Lung (tissue), 12 donors: Measurements from ENCODE around the gene GCNT1. TPM values are rescaled to one million over a fixed set of nuclear protein-coding genes. Genes with fewer than 3 reads are reported as not detected.

Source experiments
- ATAC-seq: fragments of 200-7000 bp; cut with Tn5 transposase; one replicate; pipeline ENCODE4 v1.9.1; 2020; ENCODE audit warnings: moderate number of reproducible peaks; ENCODE audit not compliant: insufficient read depth, low FRiP score
- DNase-seq, 3 donors: peaks; one replicate each; pipeline ENCODE4 v3.0.0-alpha.2; 2013 to 2017
- H3K27ac ChIP-seq, 2 donors: one replicate each; pipeline ENCODE4 v1.5.1; 2013; ENCODE audit warnings: mild to moderate bottlenecking in 2 of 2, moderate library complexity in 2 of 2, control low read depth in 1 of 2, inconsistent platforms in 1 of 2, low read depth in 1 of 2, low read length in 1 of 2
- H3K27me3 ChIP-seq, 3 donors: one replicate each; pipeline ENCODE4 v1.5.1; 2013; ENCODE audit warnings: low read length in 2 of 3; ENCODE audit not compliant: control insufficient read depth in 3 of 3, insufficient read depth in 3 of 3
- H3K36me3 ChIP-seq, 4 donors: one replicate each; pipeline ENCODE4 v1.5.1; 2013; ENCODE audit warnings: low read length in 4 of 4, mild to moderate bottlenecking in 1 of 4, moderate library complexity in 1 of 4; ENCODE audit not compliant: control insufficient read depth in 4 of 4, insufficient read depth in 4 of 4
- H3K4me1 ChIP-seq, 5 donors: one replicate each; pipeline ENCODE4 v1.5.1; 2013; ENCODE audit warnings: low read length in 5 of 5, mild to moderate bottlenecking in 2 of 5, moderate library complexity in 1 of 5; ENCODE audit not compliant: control insufficient read depth in 5 of 5, insufficient read depth in 5 of 5
- H3K4me3 ChIP-seq: one replicate; pipeline ENCODE4 v1.5.1; 2013; ENCODE audit warnings: mild to moderate bottlenecking, control low read depth, moderate library complexity
- H3K9ac ChIP-seq, 2 donors: one replicate each; pipeline ENCODE4 v1.5.1; 2013; ENCODE audit warnings: low read length in 2 of 2, control low read depth in 1 of 2; ENCODE audit not compliant: insufficient read depth in 1 of 2
- H3K9me3 ChIP-seq, 4 donors: one replicate each; pipeline ENCODE4 v1.5.1; 2013; ENCODE audit warnings: low read length in 3 of 4, mild to moderate bottlenecking in 1 of 4, moderate library complexity in 1 of 4; ENCODE audit not compliant: control insufficient read depth in 4 of 4, insufficient read depth in 3 of 4
- CTCF ChIP-seq: IDR thresholded peaks from 2 replicates; pipeline ENCODE4 v1.5.1; 2012; ENCODE audit warnings: mild to moderate bottlenecking; ENCODE audit errors: control extremely low read depth, extremely low read depth
- WGBS, 2 donors: extraction: QIAGEN DNeasy Blood & Tissue Kit; methylation state at CpG; one replicate each; pipeline ENCODE4 v1.1.7; 2013; 5-methylcytosine and 5-hydroxymethylcytosine counted together
- polyA plus RNA-seq, 2 donors: library from polyadenylated mRNA; stranded (reverse); fragments of 200-250 nt; gene quantifications; one replicate each; pipeline ENCODE4 v1.2.1, GENCODE V29; 2013
- total RNA-seq, 2 donors: library from RNA; depleted of rRNA in 1 of 2; stranded (reverse); fragments of >200 nt in 1 of 2; gene quantifications; one replicate each; pipeline ENCODE4 v1.2.1, GENCODE V29; 2014 to 2021
- donor health status: control.
- donor health status: control.
- donor health status: Bipolar disorder and iron deficiency.
- donor health status: healthy.
- donor health status: DM: yes; HTN: yes; CAD: no.

The GCNT1 gene
- total and polyA plus RNA-seq, 4 donors: 1.5 to 14.7 (median 7.5) TPM

GRCh38 chr9:76456202-76456926 lies 2.6 kb upstream of the GCNT1 start:
- WGBS, 2 donors: 63 to 64% methylated on average over 4 of the region's 4 CpGs
- Histone ChIP-seq H3K36me3 (no peaks in the 10 kb centered on the region), H3K9me3 (no peaks in the 10 kb centered on the region), H3K4me1 (peaks cover 0 to 25% (median 4%) of the 10 kb centered on the region in 5 donors), H3K4me3 (no peak overlapping the region), H3K27me3 (peaks cover 0 to 8% (median 6%) of the 10 kb centered on the region in 3 donors), H3K27ac (no peak overlapping the region), H3K9ac (no peak overlapping the region)
- TF ChIP-seq CTCF: no peak
- DNase-seq (peak; percentile 77 to 83 (median 82)), ATAC-seq (no peak)

- TF ChIP-seq CTCF: no peak
- DNase-seq: peak; percentile 36 to 48 (median 38)
- Histone ChIP-seq H3K9ac (peak overlapping the region in 1 of 2 donors; percentile 65), H3K9me3 (no peaks in the 10 kb centered on the region), H3K36me3 (no peaks in the 10 kb centered on the region), H3K4me3 (peak overlapping the region; percentile 33), H3K4me1 (peaks cover 0 to 25% (median 4%) of the 10 kb centered on the region in 5 donors), H3K27me3 (peaks cover 0 to 11% (median 6%) of the 10 kb centered on the region in 3 donors), H3K27ac (peak overlapping the region in 1 of 2 donors; percentile 33)
- peak; percentile 3 for ATAC-seq
- 3 to 5% methylated on average over 32 of the region's 32 CpGs for WGBS, 2 donors
Measured at GRCh38 chr9:76459694-76460635, 983 bp downstream of the GCNT1 start.

- no peaks in the 10 kb centered on the region for H3K36me3 ChIP-seq
- H3K9ac ChIP-seq: no peak overlapping the region
- WGBS, 2 donors: 59 to 78% methylated on average over 1 of the region's 1 CpG
- no peaks in the 10 kb centered on the region for H3K9me3 ChIP-seq
- H3K4me3 ChIP-seq: no peak overlapping the region
- TF ChIP-seq CTCF: no peak
- H3K4me1 ChIP-seq: peaks cover 0 to 15% (median 0%) of the 10 kb centered on the region in 5 donors
- no peak for ATAC-seq
- no peak for DNase-seq
- H3K27ac ChIP-seq: no peak overlapping the region
- peaks cover 0 to 11% (median 6%) of the 10 kb centered on the region in 3 donors for H3K27me3 ChIP-seq
Measured at GRCh38 chr9:76462126-76462525, 3.1 kb downstream of the GCNT1 start.
